Amniotic epithelial cell (primary cell): Measurements from ENCODE around the gene DDI2.
"Not testable (repeated sequence)": the region's sequence is repeated elsewhere in the genome, so short reads cannot be mapped to it uniquely, and the experiment has no call there.

Experiments used
- DNase-seq: peaks from one replicate; pipeline ENCODE4 v3.0.0-alpha.2; 2010; ENCODE audit warnings: low read depth

DDI2 gene

DNA sequence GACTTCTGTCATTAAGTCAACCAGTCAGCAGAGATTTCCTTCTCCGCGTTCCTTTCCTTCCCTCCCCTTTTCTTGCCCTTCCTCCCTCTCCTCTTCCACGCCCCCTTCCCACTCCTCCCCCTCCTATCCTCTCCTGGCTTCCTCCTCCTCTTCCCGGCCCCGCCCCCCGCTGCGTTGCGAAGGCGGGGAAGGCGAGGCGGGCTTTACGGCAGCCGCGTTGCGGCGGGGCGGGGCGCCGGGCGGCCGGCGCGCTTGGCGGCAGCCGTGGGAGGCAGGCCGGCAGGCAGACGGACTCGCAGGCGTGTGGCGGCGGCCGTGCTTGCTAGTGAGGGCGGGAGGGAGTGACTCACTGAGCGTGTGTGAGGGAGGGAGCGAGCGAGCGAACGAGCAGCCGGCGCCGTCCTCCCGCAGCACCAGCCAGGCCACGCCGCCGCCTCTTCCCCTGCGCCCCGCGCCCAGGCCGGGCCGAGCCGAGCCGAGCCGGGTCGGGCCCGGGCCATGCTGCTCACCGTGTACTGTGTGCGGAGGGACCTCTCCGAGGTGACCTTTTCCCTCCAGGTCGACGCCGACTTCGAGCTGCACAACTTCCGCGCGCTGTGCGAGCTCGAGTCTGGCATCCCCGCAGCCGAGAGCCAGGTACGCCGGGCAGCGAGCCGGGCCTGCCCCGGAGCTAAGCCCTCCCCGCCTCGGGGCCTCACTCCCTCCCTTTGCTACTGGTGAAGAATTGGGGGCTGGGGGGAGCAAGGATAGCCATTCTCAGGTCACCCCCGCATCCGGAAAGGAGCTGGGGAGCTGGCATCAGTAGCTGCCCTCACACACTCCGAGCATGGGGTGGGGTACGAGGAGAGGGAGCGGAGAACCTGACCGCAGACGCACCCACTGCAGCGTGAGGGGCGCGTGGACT lies at the start of gene DDI2:
TSS of gene DDI2 (plus strand) at position 286 of the 904 bp plus-strand sequence. CDS start at position 499, 213 bp downstream.
- DNase-seq: peak; percentile 97

GRCh38 chr1:15568387-15569073 lies 48.7 kb upstream of the DDI2 start:
- no peak for DNase-seq

DNA sequence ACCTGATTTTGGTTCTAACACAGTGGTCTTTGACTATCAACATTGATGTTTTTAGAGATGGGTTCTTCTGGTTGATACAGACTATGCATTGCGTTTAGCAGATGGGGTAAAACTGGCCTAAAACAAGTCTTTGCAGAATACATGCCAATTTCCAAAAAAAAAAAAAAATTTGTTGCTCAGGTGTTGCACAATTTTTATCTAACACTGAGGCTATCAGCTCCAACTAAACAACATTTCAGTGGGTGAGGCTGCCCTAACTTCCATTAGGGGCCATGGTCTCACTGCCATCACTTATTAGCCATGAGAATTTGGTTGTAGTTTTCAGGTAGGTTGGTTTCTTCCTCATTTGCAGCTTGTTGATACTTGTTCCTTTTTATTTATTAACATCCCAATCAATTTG lies 46.4 kb upstream of the DDI2 start:
- no peak for DNase-seq

DNA sequence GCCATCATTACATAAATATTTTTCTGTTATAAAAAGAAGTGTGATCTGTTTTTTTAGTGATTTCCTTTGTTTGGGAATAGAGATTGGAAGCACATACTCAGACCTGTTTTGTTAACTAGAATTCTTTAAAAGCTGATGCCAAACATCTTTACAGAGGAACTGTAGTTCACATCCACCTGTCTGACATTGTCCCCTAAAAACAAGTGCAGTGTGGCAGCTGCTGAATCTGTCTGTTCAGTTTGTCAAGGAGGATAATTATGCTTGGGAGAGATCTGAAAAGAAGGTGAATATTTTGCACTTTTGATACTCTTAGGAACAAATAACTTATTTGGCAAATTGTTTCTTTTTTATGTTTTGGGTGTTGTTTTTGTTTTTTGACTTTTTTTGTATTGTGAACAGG lies 46.0 kb upstream of the DDI2 start:
- DNase-seq: no peak

DNA sequence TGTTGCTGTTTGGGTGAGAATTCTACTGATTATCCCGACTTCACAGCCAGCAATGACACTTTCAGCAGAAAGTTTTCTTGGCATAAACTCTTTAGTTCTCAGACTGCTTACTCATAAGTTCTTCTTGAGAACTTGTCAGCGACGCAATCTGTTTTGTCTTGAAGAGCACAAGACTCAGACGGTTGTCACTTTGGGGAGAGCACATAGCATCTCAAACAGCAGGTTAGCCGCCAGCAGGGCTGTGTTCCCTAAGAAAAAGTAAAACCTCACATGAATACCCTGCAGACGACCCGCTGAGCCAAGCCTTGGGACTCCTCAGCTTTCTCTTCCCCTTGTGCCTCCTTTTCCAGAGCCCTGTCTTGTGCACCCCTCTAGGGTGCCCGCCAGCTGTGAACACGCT lies 43.8 kb upstream of the DDI2 start:
- DNase-seq: peak; percentile 23

GRCh38 chr1:15574741-15575140 lies 42.5 kb upstream of the DDI2 start:
- no peak for DNase-seq

DNA sequence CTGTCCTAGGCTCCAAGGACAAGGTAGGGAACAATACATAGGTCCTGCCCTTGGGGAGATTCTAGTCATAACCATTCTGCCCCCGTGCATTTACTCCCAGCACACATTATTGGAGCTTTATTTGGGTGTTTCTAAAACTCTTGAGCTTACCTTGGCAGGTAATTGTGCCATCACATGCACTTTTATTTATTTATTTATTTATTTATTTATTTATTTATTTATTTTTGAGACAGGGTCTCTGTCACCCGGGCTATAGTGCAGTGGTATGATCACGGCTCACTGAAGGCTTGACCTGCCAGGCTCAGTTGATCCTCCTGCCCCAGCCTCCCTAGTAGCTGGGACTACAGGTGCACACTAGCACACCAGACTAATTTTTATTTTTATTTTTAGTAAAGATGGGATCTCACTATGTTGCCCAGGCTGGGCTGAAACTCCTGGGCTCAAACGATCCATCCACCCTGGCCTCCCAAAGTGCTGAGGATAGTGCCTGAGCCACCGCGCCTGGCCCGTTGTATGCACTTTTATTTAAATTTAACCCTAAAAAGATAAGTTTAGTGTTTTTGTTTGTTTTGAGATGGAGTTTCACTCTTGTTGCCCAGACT lies 41.6 kb upstream of the DDI2 start:
- no peak for DNase-seq

DNA sequence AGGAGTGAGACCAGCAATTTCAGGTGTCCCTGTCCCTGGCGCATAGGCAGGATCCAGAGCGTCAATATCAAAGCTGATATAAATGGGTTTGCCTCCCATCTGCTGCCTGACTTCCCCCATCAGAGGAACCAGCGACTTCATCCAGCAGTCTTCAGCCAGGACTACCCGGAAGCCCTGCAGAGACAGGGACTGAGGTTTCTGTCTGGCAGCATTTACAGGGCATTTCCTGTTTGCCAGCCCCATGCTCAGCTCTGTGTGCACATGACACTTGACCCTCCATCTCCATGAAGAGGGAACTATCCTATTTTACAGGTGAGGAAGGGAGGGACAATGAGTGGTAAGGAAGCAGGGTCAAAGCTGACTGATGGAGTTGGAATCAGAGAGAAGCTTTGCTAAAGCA lies 39.6 kb upstream of the DDI2 start:
- no peak for DNase-seq

GRCh38 chr1:15578921-15579682 lies 38.2 kb upstream of the DDI2 start:
- no peak for DNase-seq

DNA sequence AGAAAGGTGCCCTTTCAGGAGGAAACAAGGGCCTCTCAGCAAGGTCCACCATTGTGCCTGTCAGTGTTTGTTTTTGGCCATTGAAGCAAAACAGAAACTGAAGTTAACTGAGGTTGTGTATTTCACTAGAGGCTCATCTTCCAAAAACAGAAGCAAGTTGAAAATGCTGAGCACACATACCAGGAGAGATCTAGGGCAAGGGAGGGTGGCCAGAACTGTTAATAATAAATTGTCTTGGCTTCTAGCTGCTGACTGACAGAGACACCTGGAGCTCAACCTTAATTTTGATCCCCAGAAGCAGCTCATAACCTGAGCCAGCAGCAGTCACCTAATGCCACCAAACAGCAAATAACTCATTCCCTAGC lies 37.6 kb upstream of the DDI2 start:
- no peak for DNase-seq

GRCh38 chr1:15583016-15583706 lies 34.1 kb upstream of the DDI2 start:
- DNase-seq: no peak

- peak; percentile 31 for DNase-seq
Observed at GRCh38 chr1:15584489-15585363, 32.5 kb upstream of the DDI2 start, which contains the start of gene AGMAT. AGMAT (minus strand) TSS chr1:15585051; CDS start chr1:15584967, 84 bp downstream.

- no peak for DNase-seq
Observed at GRCh38 chr1:15592285-15592684, 25.0 kb upstream of the DDI2 start.

DNA sequence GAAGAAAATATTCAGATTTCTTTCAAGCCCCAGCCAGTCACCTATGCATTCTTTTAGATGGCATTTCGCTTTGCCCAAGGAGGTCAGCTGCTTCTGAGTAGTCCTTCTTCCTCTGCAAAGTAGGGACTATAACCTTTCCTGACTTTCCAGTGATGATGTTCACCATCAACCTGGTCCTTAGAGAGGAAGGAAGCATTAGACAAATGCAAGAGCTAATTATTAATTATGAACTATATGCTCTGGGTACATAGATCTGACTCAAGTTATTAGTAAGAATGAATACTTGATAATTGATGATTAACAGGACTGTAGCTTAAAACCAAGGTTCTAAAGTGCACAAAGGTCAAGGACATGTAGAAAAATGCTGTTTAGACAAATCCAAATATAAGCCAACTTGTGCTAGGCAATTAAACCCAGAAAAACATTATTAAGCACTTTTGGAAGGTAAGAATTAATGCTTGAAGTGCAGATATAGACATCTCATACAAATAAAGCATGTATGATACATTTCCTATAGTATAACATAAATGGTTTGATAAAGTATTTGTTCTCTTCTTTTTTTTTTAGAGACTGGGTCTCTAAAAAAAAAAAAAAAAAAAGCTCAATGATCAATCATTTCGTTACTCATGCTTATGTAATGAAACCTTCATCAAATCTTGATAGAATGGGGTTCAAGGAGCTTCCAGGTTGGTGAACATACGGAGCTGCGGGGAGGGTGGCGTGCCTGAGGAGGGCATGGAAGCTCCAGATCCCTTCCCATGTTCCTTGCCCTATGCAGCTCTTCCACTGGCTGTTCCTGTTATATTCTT lies 21.2 kb upstream of the DDI2 start:
- no peak for DNase-seq

DNA sequence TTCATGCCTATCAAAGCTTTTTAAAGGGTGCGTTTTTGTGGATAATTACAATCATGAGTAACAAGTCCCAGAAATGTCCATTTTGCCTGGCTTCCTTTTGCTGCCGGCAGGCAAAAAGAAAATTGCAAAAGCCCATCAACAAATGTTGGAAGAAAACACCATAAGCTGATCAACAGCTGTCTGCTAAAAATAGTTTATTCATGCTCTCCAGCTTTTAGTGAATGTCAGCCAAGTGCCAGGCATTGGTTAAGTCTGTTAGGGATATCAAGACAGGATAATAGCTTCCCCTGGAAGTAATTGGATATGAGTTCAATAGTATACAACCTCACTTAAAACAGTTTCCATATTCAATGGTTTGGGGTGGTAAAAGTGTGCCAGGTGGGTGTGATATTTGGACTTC lies 18.8 kb upstream of the DDI2 start:
- no peak for DNase-seq

DNA sequence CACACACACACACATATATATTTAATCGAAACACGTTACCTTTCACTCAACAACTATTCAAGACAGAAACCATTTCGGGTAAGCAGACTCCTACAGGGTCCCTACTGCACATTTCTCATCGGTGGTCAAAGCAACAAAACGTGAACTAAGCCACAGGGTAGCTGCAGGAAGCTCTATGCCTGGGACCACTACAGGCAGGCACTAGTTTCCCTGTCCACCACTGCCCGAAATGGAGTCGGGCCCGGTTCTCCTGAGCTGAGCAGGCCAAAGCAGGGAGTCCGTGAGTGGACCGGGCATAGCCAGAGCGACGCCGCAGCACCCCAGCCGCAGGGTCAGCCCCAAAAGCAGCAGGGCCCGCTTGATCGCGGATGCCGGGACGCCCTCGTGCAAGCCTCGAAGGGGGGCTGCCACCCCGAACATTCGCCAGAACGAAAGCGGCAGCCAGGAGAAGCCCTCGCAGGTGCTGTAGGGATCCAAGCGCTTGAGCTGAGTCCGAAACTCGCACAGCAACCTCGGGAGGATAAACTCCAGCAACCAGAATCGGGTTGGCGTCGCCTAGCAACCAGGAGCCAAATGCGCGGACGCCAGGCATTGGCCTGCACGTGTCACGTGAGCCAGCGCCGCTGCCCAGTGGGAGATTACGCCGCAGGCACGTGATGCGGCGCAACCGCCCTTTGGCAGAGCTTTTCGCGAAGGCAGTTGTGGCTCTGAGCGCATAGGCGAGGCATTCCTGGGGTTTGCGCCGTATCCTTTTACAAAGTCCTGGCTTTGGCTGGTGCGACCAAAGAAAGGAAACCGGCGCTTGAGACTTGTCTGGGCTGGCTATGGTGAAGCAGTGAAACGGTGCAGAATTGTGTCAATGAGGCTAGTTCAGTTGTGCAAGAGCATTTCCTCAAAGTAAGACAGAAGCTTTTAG lies 13.9 kb upstream of the DDI2 start:
- DNase-seq: peak; percentile 95

GRCh38 chr1:15603966-15604282 lies 13.3 kb upstream of the DDI2 start:
- DNase-seq: not testable (repeated sequence)

GRCh38 chr1:15604400-15604799 lies 12.9 kb upstream of the DDI2 start:
- not testable (repeated sequence) for DNase-seq
